Activated T-cell treated with anti-CD3 and anti-CD28 coated beads, Interleukin-2, amount 50 U/mL, for 72 hours (primary cell): ENCODE measurements around the gene PRDX5. TPM values are rescaled to one million over a fixed set of nuclear protein-coding genes. Genes with fewer than 3 reads are reported as not detected.
"Not testable (repeated sequence)": the region's sequence is repeated elsewhere in the genome, so short reads cannot be mapped to it uniquely, and the experiment has no call there.

Experiments used
- ATAC-seq, 2 donors: fragments of 150-1000 bp; cut with Tn5 transposase; replicated peaks in 1 of 2; 2 replicates each; pipeline ENCODE4 v1.10.0; 2021; ENCODE audit warnings: moderate library complexity in 2 of 2, mild to moderate bottlenecking in 1 of 2
- DNase-seq, 2 donors: peaks; one replicate each; pipeline ENCODE4 v3.0.0; 2021 to 2022; ENCODE audit warnings: mixed read lengths in 1 of 2
- H3K27ac Mint-ChIP-seq: one replicate; pipeline ENCODE4 v1.8.0; 2022; ENCODE audit warnings: mild to moderate bottlenecking, moderate library complexity, mixed read lengths
- H3K27me3 Mint-ChIP-seq: one replicate; pipeline ENCODE4 v1.8.0; 2022; ENCODE audit warnings: low read depth, mixed read lengths
- H3K36me3 Mint-ChIP-seq, 2 donors: one replicate each; pipeline ENCODE4 v1.8.0; 2022; ENCODE audit warnings: mixed read lengths in 2 of 2, mild to moderate bottlenecking in 1 of 2; ENCODE audit not compliant: insufficient read depth in 2 of 2
- H3K4me1 Mint-ChIP-seq: one replicate; pipeline ENCODE4 v1.8.0; 2022; ENCODE audit warnings: low read depth, mixed read lengths
- H3K4me3 Mint-ChIP-seq, 2 donors: one replicate each; pipeline ENCODE4 v1.8.0; 2022; ENCODE audit warnings: mild to moderate bottlenecking in 2 of 2, mixed read lengths in 2 of 2, moderate library complexity in 2 of 2
- H3K9me3 Mint-ChIP-seq, 2 donors: one replicate each; pipeline ENCODE4 v1.8.0; 2022; ENCODE audit warnings: mixed read lengths in 2 of 2
- total RNA-seq, 2 donors: library from RNA; stranded (reverse); gene quantifications; one replicate each; pipeline ENCODE4 v1.2.3, GENCODE V29; 2022

PRDX5 gene
- total RNA-seq, 2 donors from 2014 or later = 134 to 138 TPM

DNA sequence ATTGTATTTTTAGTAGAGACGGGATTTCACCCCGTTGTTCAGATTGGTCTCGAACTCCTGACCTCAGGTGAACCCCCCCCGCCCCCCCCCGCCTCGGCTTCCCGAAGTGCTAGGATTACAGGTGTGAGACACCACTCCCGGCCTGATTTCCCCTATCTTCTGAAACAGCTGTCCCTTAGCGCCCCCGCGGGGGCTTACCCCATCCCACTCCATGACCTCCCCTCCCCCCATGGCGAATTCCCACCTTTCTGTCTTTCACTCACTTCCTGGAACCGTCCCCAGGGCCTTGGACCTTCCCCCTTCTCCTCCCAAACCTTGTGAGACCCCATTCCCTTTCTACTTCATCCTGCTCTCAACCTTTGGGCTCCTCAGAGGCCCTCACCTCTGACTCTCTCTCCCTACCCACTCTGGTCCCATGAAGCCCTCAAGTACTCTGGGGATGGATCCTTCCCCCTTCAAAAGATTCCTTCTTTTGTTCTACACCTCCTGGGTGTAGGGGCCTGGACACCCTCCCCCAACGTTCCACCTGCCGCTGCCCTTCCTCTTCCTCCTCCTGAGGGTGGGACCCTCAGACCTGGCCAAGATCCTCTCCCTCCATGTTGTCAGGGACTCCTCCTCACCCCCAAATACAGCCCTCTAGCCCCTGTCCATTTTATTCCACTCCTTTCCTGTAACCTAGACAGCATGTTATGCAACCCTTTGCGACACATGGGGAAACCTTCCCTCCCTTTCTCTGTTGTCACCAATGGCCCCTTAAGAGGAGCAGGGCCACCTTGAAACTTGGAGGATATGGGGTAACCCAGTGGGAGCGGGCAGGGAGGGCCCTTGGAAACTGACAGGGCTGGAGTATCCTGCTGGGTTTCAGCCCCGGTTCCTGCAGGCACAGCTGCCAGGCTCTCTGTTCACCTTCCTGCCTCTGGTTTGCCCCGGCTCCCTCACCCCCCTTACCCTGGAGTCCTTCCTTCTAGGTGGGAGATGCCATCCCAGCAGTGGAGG lies 1.1 kb downstream of the PRDX5 start:
- Mint-ChIP-seq H3K27ac (peak overlapping the region; percentile 98), H3K9me3 (no peaks in the 10 kb centered on the region), H3K4me3 (peak overlapping the region; percentile 88 to 92)

DNA sequence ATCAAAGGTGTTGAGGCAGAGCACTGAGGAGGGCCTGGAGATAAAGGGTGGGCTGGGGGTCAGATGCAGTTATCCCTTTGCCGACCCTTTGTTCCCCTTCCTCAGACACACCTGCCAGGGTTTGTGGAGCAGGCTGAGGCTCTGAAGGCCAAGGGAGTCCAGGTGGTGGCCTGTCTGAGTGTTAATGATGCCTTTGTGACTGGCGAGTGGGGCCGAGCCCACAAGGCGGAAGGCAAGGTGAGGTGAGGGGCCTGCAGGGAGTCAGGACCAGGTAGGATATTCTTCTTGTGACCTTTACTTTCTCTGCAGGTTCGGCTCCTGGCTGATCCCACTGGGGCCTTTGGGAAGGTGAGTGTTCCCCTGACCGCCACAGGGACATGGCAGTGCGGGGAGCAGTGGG lies 2.6 kb downstream of the PRDX5 start:
- H3K27ac Mint-ChIP-seq = peak overlapping the region; percentile 78
- no peak overlapping the region for H3K4me3 Mint-ChIP-seq

More for the DNA sequence above, 1.1 kb downstream of the PRDX5 start:
- H3K27me3 Mint-ChIP-seq = no peaks in the 10 kb centered on the region
- H3K36me3 Mint-ChIP-seq = peaks cover 9% of the 10 kb centered on the region in 2 donors
- peaks cover 59% of the 10 kb centered on the region for H3K4me1 Mint-ChIP-seq
- DNase-seq (no peak), ATAC-seq (no peak)

GRCh38 chr11:64321026-64321425 lies 3.1 kb downstream of the PRDX5 start:
- Mint-ChIP-seq H3K36me3 (peaks cover 9% of the 10 kb centered on the region in 2 donors), H3K9me3 (no peaks in the 10 kb centered on the region), H3K4me1 (peaks cover 50% of the 10 kb centered on the region), H3K27me3 (no peaks in the 10 kb centered on the region), H3K27ac (no peak overlapping the region), H3K4me3 (peak overlapping the region in 1 of 2 donors; percentile 5)
- no peak for DNase-seq
- no peak for ATAC-seq

More for the DNA sequence above, 2.6 kb downstream of the PRDX5 start:
- Mint-ChIP-seq H3K4me1 (peaks cover 50% of the 10 kb centered on the region), H3K27me3 (no peaks in the 10 kb centered on the region), H3K9me3 (no peaks in the 10 kb centered on the region), H3K36me3 (peaks cover 9% of the 10 kb centered on the region in 2 donors)
- DNase-seq = no peak
- ATAC-seq = no peak

DNA sequence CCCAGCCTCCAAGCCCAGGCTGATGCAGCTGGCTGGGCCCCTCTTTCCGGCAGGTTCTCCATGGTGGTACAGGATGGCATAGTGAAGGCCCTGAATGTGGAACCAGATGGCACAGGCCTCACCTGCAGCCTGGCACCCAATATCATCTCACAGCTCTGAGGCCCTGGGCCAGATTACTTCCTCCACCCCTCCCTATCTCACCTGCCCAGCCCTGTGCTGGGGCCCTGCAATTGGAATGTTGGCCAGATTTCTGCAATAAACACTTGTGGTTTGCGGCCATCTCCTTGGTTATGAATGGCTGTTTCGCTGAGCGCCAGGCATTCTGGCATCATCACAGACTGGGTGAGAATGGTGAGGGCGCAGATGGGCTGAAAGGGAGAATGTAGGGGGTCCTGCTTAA lies 3.6 kb downstream of the PRDX5 start:
- no peak for ATAC-seq

GRCh38 chr11:64322925-64323260 lies 5.0 kb downstream of the PRDX5 start:
- Mint-ChIP-seq H3K4me3 (no peak overlapping the region), H3K9me3 (no peaks in the 10 kb centered on the region), H3K4me1 (peaks cover 35% of the 10 kb centered on the region), H3K36me3 (peaks cover 7 to 9% of the 10 kb centered on the region in 2 donors), H3K27me3 (no peaks in the 10 kb centered on the region), H3K27ac (no peak overlapping the region)
- DNase-seq (no peak), ATAC-seq (no peak)

More for the DNA sequence above, 3.6 kb downstream of the PRDX5 start:
- H3K36me3 Mint-ChIP-seq = peaks cover 9% of the 10 kb centered on the region in 2 donors
- no peak overlapping the region for H3K4me3 Mint-ChIP-seq
- no peak overlapping the region for H3K27ac Mint-ChIP-seq
- no peaks in the 10 kb centered on the region for H3K27me3 Mint-ChIP-seq
- DNase-seq = no peak
- H3K4me1 Mint-ChIP-seq = peaks cover 45% of the 10 kb centered on the region
- no peaks in the 10 kb centered on the region for H3K9me3 Mint-ChIP-seq

DNA sequence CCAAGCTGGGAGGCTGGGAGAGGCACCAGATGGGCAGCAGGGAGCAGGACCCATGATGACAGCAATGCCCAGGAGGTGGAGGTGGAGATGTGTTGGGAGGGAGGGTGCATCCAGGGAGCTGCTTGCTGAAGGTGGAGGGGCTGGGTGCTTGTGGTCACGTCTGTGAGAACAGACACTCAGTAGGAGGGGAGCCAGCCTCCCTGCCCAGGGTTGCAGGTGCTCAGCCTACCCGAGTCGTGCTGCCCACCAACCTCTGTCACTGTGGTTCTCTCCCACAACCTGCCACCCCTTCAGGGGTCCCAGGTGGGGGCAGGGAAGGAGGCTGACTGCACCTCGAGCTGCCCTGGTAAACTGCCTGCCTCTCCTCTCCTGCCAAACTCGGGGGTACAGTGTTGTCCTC lies 5.5 kb downstream of the PRDX5 start:
- no peak for DNase-seq
- no peaks in the 10 kb centered on the region for H3K9me3 Mint-ChIP-seq
- peaks cover 6 to 7% of the 10 kb centered on the region in 2 donors for H3K36me3 Mint-ChIP-seq
- no peak overlapping the region for H3K4me3 Mint-ChIP-seq
- no peaks in the 10 kb centered on the region for H3K27me3 Mint-ChIP-seq
- ATAC-seq = no peak
- no peak overlapping the region for H3K27ac Mint-ChIP-seq
- peaks cover 31% of the 10 kb centered on the region for H3K4me1 Mint-ChIP-seq

- not testable (repeated sequence) for ATAC-seq, H3K27me3 Mint-ChIP-seq, H3K36me3 Mint-ChIP-seq, DNase-seq, H3K4me3 Mint-ChIP-seq, H3K27ac Mint-ChIP-seq, H3K9me3 Mint-ChIP-seq
- peaks cover 29% of the 10 kb centered on the region for H3K4me1 Mint-ChIP-seq
Observed at GRCh38 chr11:64323984-64324383, 6.1 kb downstream of the PRDX5 start.

DNA sequence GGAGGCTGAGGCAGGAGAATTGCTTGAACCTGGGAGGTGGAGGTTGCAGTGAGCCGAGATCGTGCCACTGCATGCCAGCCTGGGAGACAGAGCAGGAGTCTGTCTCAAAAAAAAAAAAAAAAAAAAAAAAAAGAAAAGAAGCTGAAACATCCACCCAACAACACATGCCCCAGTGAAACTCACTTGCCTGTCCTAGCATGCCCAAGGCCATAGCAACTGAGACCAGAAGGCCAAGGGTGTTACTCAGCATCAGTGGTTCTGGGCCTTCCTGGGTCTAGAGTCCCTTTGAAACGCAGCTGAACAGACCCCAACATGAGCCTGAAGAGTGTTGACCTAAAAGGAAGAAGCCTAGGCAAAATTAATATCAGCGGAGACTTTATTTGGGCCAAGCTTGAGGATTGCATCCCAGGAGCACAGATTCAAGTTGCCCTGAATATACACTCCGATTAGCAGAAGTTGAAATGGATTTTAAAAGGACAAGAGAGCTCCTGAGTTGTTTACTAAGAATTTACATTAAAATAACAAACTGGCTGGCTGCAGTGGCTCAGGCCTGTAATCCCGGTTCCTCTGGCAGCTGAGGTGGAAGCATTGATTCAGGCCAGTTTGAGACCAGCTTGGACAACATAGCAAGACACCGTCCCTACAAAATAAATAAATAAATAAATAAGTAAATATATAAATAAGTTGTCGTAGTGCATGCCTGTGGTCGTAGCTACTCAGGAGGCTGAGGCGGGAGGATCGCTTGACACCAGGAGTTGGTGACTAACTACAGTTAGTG lies 7.0 kb downstream of the PRDX5 start:
- Mint-ChIP-seq H3K36me3 (peaks cover 2% of the 10 kb centered on the region in 2 donors), H3K9me3 (no peaks in the 10 kb centered on the region), H3K4me3 (no peak overlapping the region), H3K27ac (no peak overlapping the region), H3K27me3 (no peaks in the 10 kb centered on the region), H3K4me1 (peaks cover 20% of the 10 kb centered on the region)
- ATAC-seq (no peak), DNase-seq (no peak)

GRCh38 chr11:64327375-64327774 lies 9.5 kb downstream of the PRDX5 start:
- Mint-ChIP-seq H3K27ac (no peak overlapping the region), H3K9me3 (no peaks in the 10 kb centered on the region), H3K4me1 (peaks cover 10% of the 10 kb centered on the region), H3K27me3 (no peaks in the 10 kb centered on the region), H3K4me3 (no peak overlapping the region), H3K36me3 (no peaks in the 10 kb centered on the region)
- no peak for ATAC-seq
- DNase-seq = no peak

DNA sequence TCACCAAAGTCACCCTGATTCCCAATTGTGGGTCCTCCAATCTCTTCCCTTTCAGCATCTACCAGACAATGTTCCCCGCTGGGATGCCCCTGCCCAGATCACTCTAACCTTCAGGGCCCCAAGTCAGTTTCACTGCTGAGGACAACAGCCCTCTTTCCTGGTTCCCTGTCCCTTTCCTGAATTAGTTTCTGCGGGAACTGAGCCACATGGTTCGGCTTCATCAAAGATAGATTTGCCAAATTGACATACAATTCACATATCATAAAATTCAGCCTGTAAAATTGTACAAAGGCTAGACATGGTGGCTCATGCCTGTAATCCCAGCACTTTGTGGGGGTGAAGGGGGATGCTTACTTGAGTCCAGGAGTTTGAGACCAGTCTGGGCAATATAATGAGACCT lies 10.1 kb downstream of the PRDX5 start:
- no peaks in the 10 kb centered on the region for H3K27me3 Mint-ChIP-seq
- no peak overlapping the region for H3K27ac Mint-ChIP-seq
- no peaks in the 10 kb centered on the region for H3K36me3 Mint-ChIP-seq
- no peaks in the 10 kb centered on the region for H3K9me3 Mint-ChIP-seq
- no peak for ATAC-seq
- no peak for DNase-seq
- no peak overlapping the region for H3K4me3 Mint-ChIP-seq
- peaks cover 10% of the 10 kb centered on the region for H3K4me1 Mint-ChIP-seq

DNA sequence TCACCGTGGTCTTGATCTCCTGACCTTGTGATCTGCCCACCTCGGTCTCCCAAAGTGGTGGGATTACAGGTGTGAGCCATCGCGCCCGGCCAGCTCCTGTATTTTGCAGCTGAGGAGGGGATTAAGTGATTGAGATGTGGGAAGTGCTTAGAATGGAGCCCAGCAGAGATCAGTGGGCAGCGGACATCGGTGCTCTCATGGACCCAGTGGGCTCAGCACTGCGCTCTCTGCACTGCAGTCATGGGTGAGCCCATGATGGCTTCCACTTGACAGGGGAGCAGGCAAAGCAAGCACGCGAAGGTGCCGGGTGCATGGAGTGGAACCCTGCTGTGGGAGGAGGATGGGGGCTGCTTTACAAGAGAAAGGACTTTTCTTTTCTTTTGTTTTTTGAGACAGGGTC lies 13.0 kb downstream of the PRDX5 start:
- no peak for DNase-seq
- Mint-ChIP-seq H3K27ac (no peak overlapping the region), H3K4me3 (no peak overlapping the region)

GRCh38 chr11:64331569-64332371 lies 13.8 kb downstream of the PRDX5 start:
- H3K27ac Mint-ChIP-seq = peak overlapping the region; percentile 6
- H3K4me3 Mint-ChIP-seq = peak overlapping the region; percentile 32 to 40
- no peaks in the 10 kb centered on the region for H3K27me3 Mint-ChIP-seq
- no peaks in the 10 kb centered on the region for H3K36me3 Mint-ChIP-seq
- peaks cover 20% of the 10 kb centered on the region for H3K4me1 Mint-ChIP-seq
- peak; percentile 89 to 92 for DNase-seq
- H3K9me3 Mint-ChIP-seq = no peaks in the 10 kb centered on the region
- peak; percentile 88 to 91 for ATAC-seq

More for the DNA sequence above, 13.0 kb downstream of the PRDX5 start:
- Mint-ChIP-seq H3K4me1 (peaks cover 20% of the 10 kb centered on the region), H3K27me3 (no peaks in the 10 kb centered on the region), H3K9me3 (no peaks in the 10 kb centered on the region), H3K36me3 (no peaks in the 10 kb centered on the region)
- ATAC-seq = no peak
